ENCODE results near the gene SLC38A8.

DNA sequence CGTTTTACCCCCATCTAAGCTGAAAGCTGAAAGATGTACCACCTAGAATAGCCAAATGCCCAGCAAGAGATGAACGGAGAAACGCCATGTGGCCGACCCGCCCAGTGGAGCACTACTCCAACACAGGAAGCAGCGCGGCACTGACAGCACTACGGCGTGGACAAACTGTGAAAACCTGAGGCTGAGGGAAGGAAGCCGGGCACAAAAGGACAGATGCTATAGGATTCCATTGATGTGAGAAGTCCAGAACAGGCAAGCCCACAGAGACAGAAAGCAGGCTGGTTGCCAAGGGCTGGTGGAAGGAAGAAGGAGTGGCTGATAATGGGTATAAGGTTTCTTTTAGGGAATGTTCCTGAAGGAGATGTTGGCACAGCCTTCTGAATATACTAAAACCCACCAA is 29.4 kb upstream of the SLC38A8 start:
- TF ChIP-seq, protein P1, sequence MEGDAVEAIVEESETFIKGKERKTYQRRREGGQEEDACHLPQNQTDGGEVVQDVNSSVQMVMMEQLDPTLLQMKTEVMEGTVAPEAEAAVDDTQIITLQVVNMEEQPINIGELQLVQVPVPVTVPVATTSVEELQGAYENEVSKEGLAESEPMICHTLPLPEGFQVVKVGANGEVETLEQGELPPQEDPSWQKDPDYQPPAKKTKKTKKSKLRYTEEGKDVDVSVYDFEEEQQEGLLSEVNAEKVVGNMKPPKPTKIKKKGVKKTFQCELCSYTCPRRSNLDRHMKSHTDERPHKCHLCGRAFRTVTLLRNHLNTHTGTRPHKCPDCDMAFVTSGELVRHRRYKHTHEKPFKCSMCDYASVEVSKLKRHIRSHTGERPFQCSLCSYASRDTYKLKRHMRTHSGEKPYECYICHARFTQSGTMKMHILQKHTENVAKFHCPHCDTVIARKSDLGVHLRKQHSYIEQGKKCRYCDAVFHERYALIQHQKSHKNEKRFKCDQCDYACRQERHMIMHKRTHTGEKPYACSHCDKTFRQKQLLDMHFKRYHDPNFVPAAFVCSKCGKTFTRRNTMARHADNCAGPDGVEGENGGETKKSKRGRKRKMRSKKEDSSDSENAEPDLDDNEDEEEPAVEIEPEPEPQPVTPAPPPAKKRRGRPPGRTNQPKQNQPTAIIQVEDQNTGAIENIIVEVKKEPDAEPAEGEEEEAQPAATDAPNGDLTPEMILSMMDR (IDR thresholded peaks at IDR 0.05): no peak
- TF ChIP-seq POLR2A (IDR thresholded peaks at IDR 0.05): no peak

Measured in vagina (tissue), 2 donors.